GM10248 (cell line): ENCODE results near the gene MCTP2.

Source experiments
- CTCF ChIA-PET: fragments of 300-600 bp; sonication (Branson Sonifier 250); formaldehyde crosslinking; extraction: SDS; loops from one replicate; lab custom pipeline; 2021; ENCODE audit warnings: antibody characterized with exemption; lab: Yijun Ruan, JAX
- POLR2A ChIA-PET: fragments of 350-650 bp; sonication (Branson Sonifier 250); formaldehyde crosslinking; extraction: SDS; loops from one replicate; lab custom pipeline; 2020; ENCODE audit warnings: antibody characterized with exemption; lab: Yijun Ruan, JAX
- DNase-seq: peaks from one replicate; pipeline ENCODE4 v3.0.0; 2012; ENCODE audit errors: extremely low spot score
- CTCF ChIP-seq: IDR thresholded peaks from 2 replicates; pipeline ENCODE4 v1.5.1; 2012; ENCODE audit warnings: mild to moderate bottlenecking, low read depth; ENCODE audit errors: extremely low read depth, missing control alignments, control extremely low read depth

Gene MCTP2

GRCh38 chr15:94522125-94522524, 290.8 kb downstream of the MCTP2 start:
- ChIA-PET CTCF (interaction anchor here (1.1 kb wide), 1 partner anchor 11 kb away, joined by 4 read pairs; no protein-coding TSS in a partner anchor), POLR2A (no interaction called here)
- no peak for TF ChIP-seq CTCF
- DNase-seq, result no peak

GRCh38 chr15:94523873-94524272, 292.5 kb downstream of the MCTP2 start:
- POLR2A ChIA-PET, result no interaction called here
- CTCF ChIA-PET, result no interaction called here
- TF ChIP-seq CTCF, result no peak
- DNase-seq, result no peak

GRCh38 chr15:94524565-94524964, 293.2 kb downstream of the MCTP2 start:
- no peak for DNase-seq
- ChIA-PET CTCF (no interaction called here), POLR2A (no interaction called here)
- no peak for TF ChIP-seq CTCF

GRCh38 chr15:94526071-94526689, 294.8 kb downstream of the MCTP2 start:
- ChIA-PET POLR2A (no interaction called here), CTCF (interaction anchor here (1.0 to 1.4 kb wide), 4 partner anchors 10 to 21 kb away, joined by 3 to 4 read pairs (median 4); no protein-coding TSS in a partner anchor)
- TF ChIP-seq CTCF, result no peak
- DNase-seq, result no peak

- CTCF ChIA-PET, result no interaction called here
- no peak for DNase-seq
- TF ChIP-seq CTCF, result no peak
- POLR2A ChIA-PET, result no interaction called here
Measured at GRCh38 chr15:94532226-94532625, 300.9 kb downstream of the MCTP2 start.
